KMS-11 (cell line): ENCODE measurements around the gene SASH1.

Experiments used
- H2AFZ ChIP-seq: fragments of 200-600 bp; sonication (generic); 2 replicates; pipeline ENCODE4 v1.6.1; 2016; ENCODE audit warnings: antibody characterized with exemption, mixed run types, low read depth
- H3K27ac ChIP-seq: fragments of 200-600 bp; sonication (generic); 2 replicates; pipeline ENCODE4 v1.6.1; 2016; ENCODE audit warnings: mild to moderate bottlenecking, mixed run types
- H3K27me3 ChIP-seq: fragments of 200-600 bp; sonication (generic); 2 replicates; pipeline ENCODE4 v1.6.1; 2017; ENCODE audit warnings: mild to moderate bottlenecking, low read depth, mixed run types, moderate library complexity; ENCODE audit not compliant: insufficient read depth
- H3K36me3 ChIP-seq: fragments of 200-600 bp; sonication (generic); 2 replicates; pipeline ENCODE4 v1.6.1; 2017; ENCODE audit warnings: mild to moderate bottlenecking, mixed run types; ENCODE audit not compliant: insufficient read depth
- H3K4me1 ChIP-seq: fragments of 200-600 bp; sonication (generic); 2 replicates; pipeline ENCODE4 v1.6.1; 2016; ENCODE audit warnings: mild to moderate bottlenecking, low read depth, mixed run types; ENCODE audit not compliant: poor library complexity, severe bottlenecking
- H3K4me2 ChIP-seq: fragments of 200-600 bp; sonication (generic); 2 replicates; pipeline ENCODE4 v1.7.0; 2016; ENCODE audit warnings: mild to moderate bottlenecking, mixed run types
- H3K4me3 ChIP-seq: fragments of 200-600 bp; sonication (generic); IDR thresholded peaks from 2 replicates; pipeline ENCODE4 v1.6.1; 2017; ENCODE audit warnings: low read depth, low read length, mixed read lengths; ENCODE audit not compliant: insufficient read depth
- H3K79me2 ChIP-seq: fragments of 200-600 bp; sonication (generic); 2 replicates; pipeline ENCODE4 v1.6.1; 2016; ENCODE audit warnings: low read depth, mixed run types; ENCODE audit not compliant: insufficient read depth
- H3K9ac ChIP-seq: fragments of 200-600 bp; sonication (generic); 2 replicates; pipeline ENCODE4 v1.6.1; 2016; ENCODE audit warnings: mild to moderate bottlenecking, mixed run types
- H4K20me1 ChIP-seq: fragments of 200-600 bp; sonication (generic); 2 replicates; pipeline ENCODE4 v1.6.1; 2016; ENCODE audit warnings: mild to moderate bottlenecking, mixed run types; ENCODE audit not compliant: insufficient read depth
- CTCF ChIP-seq: fragments of 200-600 bp; sonication (generic); conservative IDR thresholded peaks from 2 replicates; pipeline ENCODE4 v1.6.1; 2017; ENCODE audit warnings: low read depth, mild to moderate bottlenecking, antibody characterized with exemption, low read length, moderate library complexity, mixed read lengths

Gene SASH1

DNA sequence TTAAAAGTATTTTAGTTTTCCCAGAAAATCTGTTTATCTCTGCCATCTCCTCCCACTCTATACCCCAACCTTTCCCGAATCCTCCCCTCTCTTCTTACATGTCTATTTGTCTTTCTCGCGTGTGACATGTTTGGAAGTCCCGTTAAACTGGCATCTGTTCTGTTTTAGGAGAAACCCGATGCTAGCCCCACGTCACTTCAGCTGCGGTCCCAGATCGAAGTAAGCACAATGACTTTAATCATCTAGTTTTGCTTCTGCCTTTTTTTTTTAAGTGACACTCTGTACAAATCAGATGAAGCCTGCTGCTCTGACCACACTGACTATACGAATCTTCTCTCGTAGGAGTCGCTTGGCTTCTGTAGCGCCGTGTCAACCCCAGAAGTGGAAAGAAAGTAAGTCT is 97.4 kb downstream of the SASH1 start:
- H3K27me3 ChIP-seq = no peaks in the 10 kb centered on the region
- H3K4me3 ChIP-seq = no peak overlapping the region
- H3K27ac ChIP-seq = no peak overlapping the region
- no peak overlapping the region for H3K4me2 ChIP-seq
- no peaks in the 10 kb centered on the region for H3K79me2 ChIP-seq
- H3K36me3 ChIP-seq = no peaks in the 10 kb centered on the region
- no peak for TF ChIP-seq CTCF
- H4K20me1 ChIP-seq = no peaks in the 10 kb centered on the region
- no peak overlapping the region for H2AFZ ChIP-seq
- no peaks in the 10 kb centered on the region for H3K4me1 ChIP-seq
- H3K9ac ChIP-seq = no peak overlapping the region

- Histone ChIP-seq H3K27ac (no peak overlapping the region), H2AFZ (no peak overlapping the region)
Observed at GRCh38 chr6:148440877-148441453, 98.3 kb downstream of the SASH1 start.

GRCh38 chr6:148441454-148441911 is 98.8 kb downstream of the SASH1 start:
- Histone ChIP-seq H3K9ac (no peak overlapping the region), H3K4me2 (no peak overlapping the region), H3K4me1 (no peaks in the 10 kb centered on the region), H3K36me3 (no peaks in the 10 kb centered on the region), H2AFZ (no peak overlapping the region), H3K4me3 (no peak overlapping the region), H3K27me3 (no peaks in the 10 kb centered on the region), H3K27ac (no peak overlapping the region), H3K79me2 (no peaks in the 10 kb centered on the region), H4K20me1 (no peaks in the 10 kb centered on the region)
- no peak for TF ChIP-seq CTCF

More at GRCh38 chr6:148440877-148441453, 98.3 kb downstream of the SASH1 start:
- Histone ChIP-seq H3K4me3 (no peak overlapping the region), H3K9ac (no peak overlapping the region), H3K27me3 (no peaks in the 10 kb centered on the region), H3K36me3 (no peaks in the 10 kb centered on the region), H4K20me1 (no peaks in the 10 kb centered on the region), H3K4me2 (no peak overlapping the region), H3K79me2 (no peaks in the 10 kb centered on the region), H3K4me1 (no peaks in the 10 kb centered on the region)
- no peak for TF ChIP-seq CTCF

- Histone ChIP-seq H3K27ac (no peak overlapping the region), H3K4me2 (no peak overlapping the region), H3K9ac (no peak overlapping the region), H3K36me3 (no peaks in the 10 kb centered on the region), H3K4me3 (no peak overlapping the region), H4K20me1 (no peaks in the 10 kb centered on the region), H3K4me1 (no peaks in the 10 kb centered on the region), H3K79me2 (no peaks in the 10 kb centered on the region), H2AFZ (no peak overlapping the region), H3K27me3 (no peaks in the 10 kb centered on the region)
- TF ChIP-seq CTCF = no peak
Observed at GRCh38 chr6:148443798-148444560, 101.3 kb downstream of the SASH1 start.
